GM19023 (cell line): ENCODE results near the gene IPO5.

Experiments used
- ATAC-seq: cut with Tn5 transposase; IDR thresholded peaks from one replicate; pipeline ENCODE4 v1.9.1; 2021; ENCODE audit warnings: mild to moderate bottlenecking, moderate library complexity; ENCODE audit not compliant: unreplicated experiment

Gene IPO5

GRCh38 chr13:98054301-98054700, 100.8 kb downstream of the IPO5 start:
- ATAC-seq: no peak

- no peak for ATAC-seq
Measured at GRCh38 chr13:98055623-98056022, 102.1 kb downstream of the IPO5 start.

DNA sequence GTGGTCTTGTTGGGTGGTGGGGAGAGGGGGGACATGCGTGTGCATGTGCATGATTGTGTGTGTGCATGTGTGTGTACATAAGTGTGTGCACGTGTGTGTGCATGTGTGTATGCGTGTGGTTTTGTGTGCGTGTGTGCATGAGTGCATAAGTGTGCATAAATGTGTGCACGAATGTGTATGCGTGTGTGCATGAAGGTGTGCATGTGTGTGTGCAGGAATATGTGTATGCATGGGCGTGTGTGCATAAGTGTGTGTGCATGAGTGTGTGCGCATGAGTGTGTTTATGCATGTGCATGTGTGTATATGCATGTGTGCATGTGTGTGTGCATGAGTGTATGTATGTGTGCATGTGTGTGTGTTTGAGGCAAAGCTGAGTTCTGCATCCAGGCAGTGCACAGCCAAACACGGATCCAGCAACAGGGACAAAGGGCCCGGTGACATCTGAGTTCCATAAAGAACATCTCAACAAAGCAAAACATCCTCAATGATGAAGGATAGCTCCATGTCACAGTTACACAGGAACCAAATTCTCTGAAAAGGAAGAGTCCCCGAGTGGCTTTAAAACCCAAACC, 103.5 kb downstream of the IPO5 start:
- no peak for ATAC-seq

- no peak for ATAC-seq
Measured at GRCh38 chr13:98059276-98059675, 105.8 kb downstream of the IPO5 start.

DNA sequence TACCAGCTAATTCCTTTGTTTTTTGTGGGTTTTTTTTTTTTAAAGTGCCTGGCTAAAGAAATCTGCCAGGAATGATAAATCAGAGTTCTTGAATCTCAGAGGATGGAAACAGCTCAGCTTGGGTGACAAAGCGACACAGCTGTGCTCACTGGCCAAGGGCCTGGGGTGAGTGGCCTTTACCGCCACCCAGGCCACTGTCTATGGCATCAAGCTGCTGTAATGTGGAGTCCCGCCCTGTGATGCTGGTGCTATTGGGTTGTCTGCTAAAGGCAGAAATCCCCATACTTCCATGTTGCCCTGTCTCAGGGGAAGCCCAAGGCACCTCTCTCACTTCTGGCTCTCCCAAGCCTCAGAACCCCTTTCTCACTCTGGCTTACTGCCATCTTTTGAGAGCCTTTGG, 106.8 kb downstream of the IPO5 start:
- ATAC-seq: no peak

DNA sequence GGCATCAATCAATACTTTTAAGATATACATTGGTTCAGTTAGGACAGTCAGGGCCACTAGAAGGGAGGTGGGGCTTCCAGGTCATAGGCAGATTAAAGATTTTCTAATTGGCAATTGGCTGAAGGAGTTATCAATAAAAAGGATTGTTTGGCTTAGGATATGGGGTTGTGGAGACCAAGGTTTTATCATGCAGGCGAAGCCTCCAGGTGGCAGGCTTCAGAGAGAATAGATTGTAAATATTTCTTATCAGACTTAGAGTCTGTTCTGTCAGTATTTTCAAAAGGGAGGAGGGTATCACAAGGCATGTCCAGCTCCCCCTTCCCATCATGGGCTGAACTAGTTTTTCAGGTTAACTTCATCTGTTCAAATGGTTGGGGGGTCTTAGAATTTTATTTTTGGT, 112.0 kb downstream of the IPO5 start:
- no peak for ATAC-seq

- ATAC-seq: no peak
Measured at GRCh38 chr13:98066636-98067035, 113.2 kb downstream of the IPO5 start.

DNA sequence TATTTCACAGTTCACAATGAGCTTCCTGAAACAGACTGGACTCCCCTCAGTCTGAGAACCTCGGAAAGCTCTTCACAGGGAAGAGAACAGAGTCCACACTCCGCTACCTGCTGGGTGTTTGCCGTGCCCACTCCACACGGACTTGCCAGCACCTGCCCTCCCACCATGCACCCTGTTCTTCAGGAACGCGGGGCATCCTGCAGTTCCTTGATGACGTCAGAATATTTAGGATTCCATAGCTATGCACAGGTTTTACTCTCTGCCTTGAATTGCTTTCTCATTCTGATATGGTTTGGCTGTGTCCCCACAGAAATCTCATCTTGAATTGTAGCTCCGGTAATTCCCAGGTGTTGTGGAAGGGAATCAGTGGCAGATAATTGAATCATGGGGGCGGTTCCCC, 115.0 kb downstream of the IPO5 start:
- ATAC-seq: no peak

GRCh38 chr13:98069985-98070384, 116.5 kb downstream of the IPO5 start:
- ATAC-seq: no peak

- ATAC-seq: no peak
Measured at GRCh38 chr13:98071316-98071715, 117.8 kb downstream of the IPO5 start.

- no peak for ATAC-seq
Measured at GRCh38 chr13:98072476-98072875, 119.0 kb downstream of the IPO5 start.
